PC-9 (cell line): ENCODE results near the gene SLC24A5. TPM values are rescaled to one million over a fixed set of nuclear protein-coding genes. Genes with fewer than 3 reads are reported as not detected.

Experiments used
- BruUV-seq: library from RNA; stranded (reverse); fragments of 400-500 nt; replicated peaks from 2 replicates; lab custom pipeline; 2021; lab: Mats Ljungman, UMichigan
- CTCF ChIA-PET: fragments of 300-600 bp; sonication (Branson Sonifier 250); formaldehyde crosslinking; loops from one replicate; lab custom pipeline; 2022; ENCODE audit warnings: antibody characterized with exemption; lab: Charles Lee
- POLR2A ChIA-PET: fragments of 300-600 bp; sonication (Branson Sonifier 250); formaldehyde crosslinking; loops from one replicate; lab custom pipeline; 2022; ENCODE audit warnings: antibody characterized with exemption; ENCODE audit not compliant: unreplicated experiment; lab: Charles Lee
- DNase-seq, 2 experiments: peaks; one replicate each; pipeline versions ENCODE4 v3.0.0 to v3.0.0-alpha.2; 2015 to 2022; ENCODE audit warnings: mixed read lengths in 1 of 2
- H2AFZ ChIP-seq: fragments of 200-600 bp; sonication (generic); 2 replicates; pipeline ENCODE4 v1.8.1; 2017; ENCODE audit warnings: antibody characterized with exemption
- H3F3A ChIP-seq: fragments of 200-600 bp; sonication (generic); 2 replicates; pipeline ENCODE4 v1.8.1; 2017; ENCODE audit warnings: antibody characterized with exemption, mild to moderate bottlenecking, low read depth; ENCODE audit not compliant: insufficient read depth
- H3K27ac ChIP-seq: fragments of 200-600 bp; sonication (generic); 2 replicates; pipeline ENCODE4 v1.6.1; 2016; ENCODE audit warnings: mixed run types
- H3K27me3 ChIP-seq: fragments of 200-600 bp; sonication (generic); 2 replicates; pipeline ENCODE4 v1.6.1; 2016; ENCODE audit warnings: low read depth, mixed run types; ENCODE audit not compliant: insufficient read depth
- H3K36me3 ChIP-seq: fragments of 200-600 bp; sonication (generic); 2 replicates; pipeline ENCODE4 v1.6.1; 2016; ENCODE audit warnings: low read depth, mixed run types
- H3K4me1 ChIP-seq: fragments of 200-600 bp; sonication (generic); replicated peaks from 2 replicates; pipeline ENCODE4 v1.6.1; 2016; ENCODE audit warnings: mixed run types; ENCODE audit not compliant: insufficient read depth
- H3K4me2 ChIP-seq: fragments of 200-600 bp; sonication (generic); 2 replicates; pipeline ENCODE4 v1.6.1; 2017; ENCODE audit warnings: mixed run types
- H3K4me3 ChIP-seq: fragments of 200-600 bp; sonication (generic); 2 replicates; pipeline ENCODE4 v1.6.1; 2016; ENCODE audit warnings: mixed run types
- H3K79me2 ChIP-seq: fragments of 200-600 bp; sonication (generic); 2 replicates; pipeline ENCODE4 v1.6.1; 2017; ENCODE audit warnings: low read depth, mixed run types
- H3K9me2 ChIP-seq: fragments of 200-600 bp; sonication (generic); 2 replicates; pipeline ENCODE4 v1.8.1; 2017; ENCODE audit warnings: mild to moderate bottlenecking; ENCODE audit not compliant: insufficient read depth
- H3K9me3 ChIP-seq: fragments of 200-600 bp; sonication (generic); 2 replicates; pipeline ENCODE4 v1.8.1; 2016; ENCODE audit warnings: low read depth; ENCODE audit not compliant: insufficient read depth
- H4K20me1 ChIP-seq: fragments of 200-600 bp; sonication (generic); 2 replicates; pipeline ENCODE4 v1.8.1; 2017; ENCODE audit not compliant: insufficient read depth
- EZH2 ChIP-seq: fragments of 200-600 bp; sonication (generic); IDR thresholded peaks from 2 replicates; pipeline ENCODE4 v1.8.0; 2017; ENCODE audit warnings: antibody characterized with exemption, low read depth
- intact Hi-C: fragments of 100-400 bp; cut with micrococcal nuclease; formaldehyde crosslinking; loops from one replicate; pipeline ENCODE4 v1.10.0; 2022; ENCODE audit not compliant: unreplicated experiment
- total RNA-seq: library from RNA; stranded (reverse); gene quantifications from 2 replicates; pipeline ENCODE4 v1.2.3, GENCODE V29; 2021
- TF ChIP-seq, protein P1 (sequence below): fragments of 200-600 bp; sonication (generic); conservative IDR thresholded peaks from 2 replicates; pipeline ENCODE4 v1.6.1; 2017; ENCODE audit warnings: mixed run types, antibody characterized with exemption, mild to moderate bottlenecking, moderate library complexity

The SLC24A5 gene
- total RNA-seq, 1 experiment from 2014 or later, result not detected

DNA sequence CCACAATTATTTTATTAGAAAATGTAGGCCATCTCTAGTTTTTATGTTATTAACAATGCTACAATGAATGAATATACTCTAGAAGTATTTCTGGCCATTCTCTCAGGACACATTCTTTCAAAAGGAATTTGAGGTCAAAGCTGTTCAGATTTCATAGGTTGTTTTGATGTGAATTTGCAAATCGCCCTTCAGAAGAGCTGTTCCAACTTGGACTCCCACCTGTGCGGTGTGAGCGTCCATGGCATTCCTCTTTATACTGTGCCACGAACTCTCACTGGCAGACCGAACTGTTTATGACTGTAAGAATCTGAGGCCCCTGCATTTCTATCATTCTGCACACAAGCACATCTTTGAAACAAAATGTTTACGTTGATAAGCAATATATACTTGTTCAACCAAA, 18.6 kb upstream of the SLC24A5 start:
- CTCF ChIA-PET, result no interaction called here
- Histone ChIP-seq H3K27ac (no peak overlapping the region), H3K9me2 (no peaks in the 10 kb centered on the region; the same call in 1 of the 2 replicates), H3K27me3 (peaks cover 13% of the 10 kb centered on the region; the same call in 1 of the 2 replicates), H3K4me2 (no peak overlapping the region), H4K20me1 (no peaks in the 10 kb centered on the region), H2AFZ (no peak overlapping the region), H3K9me3 (no peaks in the 10 kb centered on the region), H3K4me3 (no peak overlapping the region), H3F3A (no peaks in the 10 kb centered on the region), H3K4me1 (no peaks in the 10 kb centered on the region), H3K36me3 (no peaks in the 10 kb centered on the region), H3K79me2 (no peaks in the 10 kb centered on the region)
- intact Hi-C loops, result no loop called here
- TF ChIP-seq EZH2, result no peak
- TF ChIP-seq, protein P1, sequence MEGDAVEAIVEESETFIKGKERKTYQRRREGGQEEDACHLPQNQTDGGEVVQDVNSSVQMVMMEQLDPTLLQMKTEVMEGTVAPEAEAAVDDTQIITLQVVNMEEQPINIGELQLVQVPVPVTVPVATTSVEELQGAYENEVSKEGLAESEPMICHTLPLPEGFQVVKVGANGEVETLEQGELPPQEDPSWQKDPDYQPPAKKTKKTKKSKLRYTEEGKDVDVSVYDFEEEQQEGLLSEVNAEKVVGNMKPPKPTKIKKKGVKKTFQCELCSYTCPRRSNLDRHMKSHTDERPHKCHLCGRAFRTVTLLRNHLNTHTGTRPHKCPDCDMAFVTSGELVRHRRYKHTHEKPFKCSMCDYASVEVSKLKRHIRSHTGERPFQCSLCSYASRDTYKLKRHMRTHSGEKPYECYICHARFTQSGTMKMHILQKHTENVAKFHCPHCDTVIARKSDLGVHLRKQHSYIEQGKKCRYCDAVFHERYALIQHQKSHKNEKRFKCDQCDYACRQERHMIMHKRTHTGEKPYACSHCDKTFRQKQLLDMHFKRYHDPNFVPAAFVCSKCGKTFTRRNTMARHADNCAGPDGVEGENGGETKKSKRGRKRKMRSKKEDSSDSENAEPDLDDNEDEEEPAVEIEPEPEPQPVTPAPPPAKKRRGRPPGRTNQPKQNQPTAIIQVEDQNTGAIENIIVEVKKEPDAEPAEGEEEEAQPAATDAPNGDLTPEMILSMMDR, result no peak
- DNase-seq, result no peak
- POLR2A ChIA-PET, result no interaction called here
- BruUV-seq, result no TSS peak

DNA sequence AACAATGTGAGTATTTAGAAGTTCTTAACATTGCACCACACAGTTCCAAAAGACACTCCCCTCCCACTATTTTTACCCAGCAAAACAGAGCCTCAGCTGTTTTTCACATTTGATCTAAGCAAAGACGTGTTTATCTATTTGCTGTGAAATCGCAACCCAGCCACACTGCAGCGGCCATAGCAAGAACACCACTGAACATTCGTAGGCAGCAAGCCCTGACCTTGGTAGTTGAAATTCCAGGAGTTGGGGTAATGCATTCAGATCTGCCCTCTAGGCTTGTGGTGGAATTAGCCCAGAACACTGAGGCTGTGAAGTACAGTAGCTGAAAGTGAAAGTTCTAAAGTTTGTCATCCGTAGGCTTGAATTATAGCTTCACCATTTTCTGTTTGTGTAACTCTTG, 17.1 kb upstream of the SLC24A5 start:
- peak overlapping the region; percentile 23; the same call in 1 of the 2 replicates for H3K4me2 ChIP-seq
- DNase-seq, result no peak
- H3K27me3 ChIP-seq, result peaks cover 13% of the 10 kb centered on the region; the same call in 1 of the 2 replicates
- no peaks in the 10 kb centered on the region for H3K79me2 ChIP-seq
- ChIA-PET CTCF (no interaction called here), POLR2A (no interaction called here)
- no peaks in the 10 kb centered on the region; the same call in 1 of the 2 replicates for H3K9me2 ChIP-seq
- no TSS peak for BruUV-seq
- no peaks in the 10 kb centered on the region for H4K20me1 ChIP-seq
- H3K27ac ChIP-seq, result no peak overlapping the region
- no peaks in the 10 kb centered on the region for H3K4me1 ChIP-seq
- intact Hi-C loops, result no loop called here
- no peaks in the 10 kb centered on the region for H3F3A ChIP-seq
- H3K9me3 ChIP-seq, result no peaks in the 10 kb centered on the region
- no peaks in the 10 kb centered on the region for H3K36me3 ChIP-seq
- H3K4me3 ChIP-seq, result no peak overlapping the region
- TF ChIP-seq, protein P1, result no peak
- TF ChIP-seq EZH2, result no peak
- H2AFZ ChIP-seq, result no peak overlapping the region

DNA sequence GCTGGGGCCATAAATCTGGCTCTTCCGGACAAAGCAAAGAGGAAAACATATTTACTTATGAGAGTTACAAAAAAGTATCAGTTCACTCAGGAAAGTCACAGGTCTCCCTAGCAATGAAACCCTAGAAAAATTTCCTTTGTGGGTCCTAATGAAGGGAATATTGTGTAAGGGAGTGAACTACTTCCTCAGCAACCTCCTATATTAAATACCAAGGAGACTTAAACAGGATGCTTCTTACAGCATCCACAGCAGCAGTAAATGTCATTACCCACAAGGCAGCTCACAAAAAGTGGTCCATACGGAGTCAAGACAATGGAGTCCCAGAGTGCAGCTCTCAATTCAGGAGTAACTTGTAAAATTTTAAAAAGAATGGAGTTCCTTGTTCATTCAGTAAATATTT, 14.9 kb upstream of the SLC24A5 start:
- Histone ChIP-seq H3K9me2 (no peaks in the 10 kb centered on the region; the same call in 1 of the 2 replicates), H3K9me3 (no peaks in the 10 kb centered on the region), H3K36me3 (no peaks in the 10 kb centered on the region), H2AFZ (no peak overlapping the region), H4K20me1 (no peaks in the 10 kb centered on the region), H3K4me2 (no peak overlapping the region), H3K27ac (no peak overlapping the region), H3K4me3 (no peak overlapping the region), H3K27me3 (peaks cover 19% of the 10 kb centered on the region; the same call in 1 of the 2 replicates), H3K79me2 (no peaks in the 10 kb centered on the region), H3F3A (no peaks in the 10 kb centered on the region), H3K4me1 (no peaks in the 10 kb centered on the region)
- BruUV-seq, result no TSS peak
- POLR2A ChIA-PET, result no interaction called here
- CTCF ChIA-PET, result no interaction called here
- TF ChIP-seq EZH2, result no peak
- DNase-seq, result no peak
- intact Hi-C loops, result loop anchor here (1.0 kb wide), 1 partner anchor 10 kb away; no protein-coding TSS in a partner anchor

DNA sequence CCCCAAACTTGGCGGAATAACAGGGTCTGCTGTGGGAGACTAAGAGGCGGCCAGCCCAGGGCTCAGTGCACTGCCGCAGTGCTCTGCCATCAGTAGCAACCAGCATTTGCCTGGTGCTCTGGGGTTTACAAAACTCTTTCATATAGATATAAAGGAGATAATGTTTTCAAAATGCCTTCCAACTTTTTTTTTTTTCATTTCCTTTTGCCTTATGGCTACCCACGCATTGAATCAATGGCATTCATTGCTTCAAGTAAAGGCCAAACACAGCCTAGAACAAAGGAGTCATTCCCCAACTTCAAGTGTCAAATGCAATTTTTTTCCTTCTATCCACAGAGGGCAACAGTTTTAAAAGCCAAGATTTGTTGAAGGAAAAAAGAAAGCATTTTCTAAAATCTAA, 11.6 kb upstream of the SLC24A5 start:
- no peaks in the 10 kb centered on the region for H3K36me3 ChIP-seq
- no peaks in the 10 kb centered on the region for H3K4me1 ChIP-seq
- H2AFZ ChIP-seq, result no peak overlapping the region
- BruUV-seq, result no TSS peak
- H3K79me2 ChIP-seq, result no peaks in the 10 kb centered on the region
- no peak for DNase-seq
- ChIA-PET CTCF (no interaction called here), POLR2A (no interaction called here)
- no peaks in the 10 kb centered on the region for H4K20me1 ChIP-seq
- no peak overlapping the region for H3K4me2 ChIP-seq
- no peak overlapping the region for H3K4me3 ChIP-seq
- H3F3A ChIP-seq, result no peaks in the 10 kb centered on the region
- no peaks in the 10 kb centered on the region for H3K9me3 ChIP-seq
- no peaks in the 10 kb centered on the region; the same call in 1 of the 2 replicates for H3K9me2 ChIP-seq
- H3K27ac ChIP-seq, result no peak overlapping the region
- TF ChIP-seq, protein P1, result no peak
- no peak for TF ChIP-seq EZH2
- intact Hi-C loops, result no loop called here
- 0 out of 2 replicates have a peak, but pooled peaks cover 6% of the 10 kb centered on the region for H3K27me3 ChIP-seq
